HTR-8/SVneo (cell line): Measurements from ENCODE around the gene EGR4.

Experiments
- DNase-seq: peaks from one replicate; pipeline ENCODE4 v3.0.0; 2011; ENCODE audit warnings: low spot score, mixed read lengths; ENCODE audit not compliant: insufficient read length
- FAIRE-seq: peaks from 2 replicates; lab custom pipeline; 2011; peaks lifted over from hg19 to GRCh38; lab: Jason Lieb, UNC

EGR4 gene

GRCh38 chr2:73293534-73294171 lies at the start of gene EGR4:
TSS of gene EGR4 (minus strand) at chr2:73293548. CDS start at chr2:73293317, 231 bp downstream.
- FAIRE-seq, result peak; percentile 83

GRCh38 chr2:73341039-73341438 lies 47.7 kb upstream of the EGR4 start:
- FAIRE-seq (no peak), DNase-seq (no peak)

More at GRCh38 chr2:73293534-73294171, at the start of gene EGR4:
- DNase-seq, result peak; percentile 82

GRCh38 chr2:73339201-73339600 lies 45.9 kb upstream of the EGR4 start:
- DNase-seq (no peak), FAIRE-seq (no peak)

- DNase-seq, result no peak
- no peak for FAIRE-seq
Observed at GRCh38 chr2:73337828-73338227, 44.5 kb upstream of the EGR4 start.

GRCh38 chr2:73334620-73335019 lies 41.3 kb upstream of the EGR4 start:
- DNase-seq, result no peak
- FAIRE-seq, result no peak

- no peak for FAIRE-seq
Observed at GRCh38 chr2:73334045-73334444, 40.7 kb upstream of the EGR4 start.

GRCh38 chr2:73333564-73333963 lies 40.2 kb upstream of the EGR4 start:
- no peak for DNase-seq
- no peak for FAIRE-seq

More at GRCh38 chr2:73334045-73334444, 40.7 kb upstream of the EGR4 start:
- DNase-seq, result no peak

- no peak for DNase-seq
- FAIRE-seq, result no peak
Observed at GRCh38 chr2:73324126-73324725, 30.9 kb upstream of the EGR4 start.

GRCh38 chr2:73323551-73323950 lies 30.2 kb upstream of the EGR4 start:
- DNase-seq (no peak), FAIRE-seq (no peak)

GRCh38 chr2:73314441-73314840 lies 21.1 kb upstream of the EGR4 start:
- no peak for DNase-seq
- FAIRE-seq, result no peak

- FAIRE-seq, result no peak
- no peak for DNase-seq
Observed at GRCh38 chr2:73307720-73308119, 14.4 kb upstream of the EGR4 start.

GRCh38 chr2:73301636-73302035 lies 8.3 kb upstream of the EGR4 start:
- DNase-seq, result no peak
- FAIRE-seq, result no peak

GRCh38 chr2:73300926-73301325 lies 7.6 kb upstream of the EGR4 start:
- DNase-seq, result no peak

GRCh38 chr2:73297586-73297985 lies 4.2 kb upstream of the EGR4 start:
- no peak for FAIRE-seq

More at GRCh38 chr2:73300926-73301325, 7.6 kb upstream of the EGR4 start:
- no peak for FAIRE-seq

GRCh38 chr2:73297151-73297559 lies 3.8 kb upstream of the EGR4 start:
- DNase-seq, result no peak
- no peak for FAIRE-seq

More at GRCh38 chr2:73297586-73297985, 4.2 kb upstream of the EGR4 start:
- no peak for DNase-seq

GRCh38 chr2:73295751-73296400 lies 2.5 kb upstream of the EGR4 start:
- DNase-seq (no peak), FAIRE-seq (no peak)

- no peak for DNase-seq
- no peak for FAIRE-seq
Observed at GRCh38 chr2:73294239-73294638, 891 bp upstream of the EGR4 start.

GRCh38 chr2:73292906-73293533 lies 328 bp downstream of the EGR4 start:
- DNase-seq, result no peak
- FAIRE-seq, result no peak

- FAIRE-seq, result no peak
- no peak for DNase-seq
Observed at GRCh38 chr2:73292316-73292905, 937 bp downstream of the EGR4 start.

GRCh38 chr2:73291461-73292315 lies 1.7 kb downstream of the EGR4 start:
- no peak for FAIRE-seq
- no peak for DNase-seq
